ENCODE data around the gene RAB1A. TPM values are rescaled to one million over a fixed set of nuclear protein-coding genes. Genes with fewer than 3 reads are reported as not detected.
"Not testable (repeated sequence)": the region's sequence is repeated elsewhere in the genome, so short reads cannot be mapped to it uniquely, and the experiment has no call there.

Gene RAB1A
- total RNA-seq, result 74.8 and 88.6 TPM in 2 replicates

- peak; percentile 88 for DNase-seq (ENCODE audit: low read depth)
- H3K4me3 ChIP-seq (ENCODE audit: low read depth, low read length), result peak within 1 kb of the TSS; percentile 72
- peak; percentile 33 for TF ChIP-seq CTCF (conservative IDR thresholded peaks at IDR 0.05; ENCODE audit: low read depth, low read length)
These were observed at the start of gene RAB1A for GRCh38 chr2:65129826-65130663. Gene RAB1A, minus strand, starts transcription at chr2:65130106. Its CDS starts 191 bp downstream, at chr2:65129915.

GRCh38 chr2:65177751-65178442 is 48.0 kb upstream of the RAB1A start:
- no peak for TF ChIP-seq CTCF (conservative IDR thresholded peaks at IDR 0.05; ENCODE audit: low read depth, low read length)
- no peak overlapping the region for H3K4me3 ChIP-seq (ENCODE audit: low read depth, low read length)
- DNase-seq (ENCODE audit: low read depth), result no peak

GRCh38 chr2:65175894-65176530 is 46.1 kb upstream of the RAB1A start:
- DNase-seq (ENCODE audit: low read depth), result no peak
- TF ChIP-seq CTCF (conservative IDR thresholded peaks at IDR 0.05; ENCODE audit: low read depth, low read length), result no peak
- H3K4me3 ChIP-seq (ENCODE audit: low read depth, low read length), result no peak overlapping the region

GRCh38 chr2:65174031-65174430 is 44.1 kb upstream of the RAB1A start:
- not testable (repeated sequence) for DNase-seq (ENCODE audit: low read depth); H3K4me3 ChIP-seq (ENCODE audit: low read depth, low read length)

- TF ChIP-seq CTCF (conservative IDR thresholded peaks at IDR 0.05; ENCODE audit: low read depth, low read length), result no peak
- no peak for DNase-seq (ENCODE audit: low read depth)
- H3K4me3 ChIP-seq (ENCODE audit: low read depth, low read length), result no peak overlapping the region
These were observed 43.3 kb upstream of the RAB1A start for GRCh38 chr2:65172994-65173790.

- H3K4me3 ChIP-seq (ENCODE audit: low read depth, low read length), result peak overlapping the region; percentile 3
- peak; percentile 68 for DNase-seq (ENCODE audit: low read depth)
These were observed 40.9 kb upstream of the RAB1A start for GRCh38 chr2:65170611-65171477.

GRCh38 chr2:65169760-65170136 is 39.8 kb upstream of the RAB1A start:
- TF ChIP-seq CTCF (conservative IDR thresholded peaks at IDR 0.05; ENCODE audit: low read depth, low read length), result no peak
- H3K4me3 ChIP-seq (ENCODE audit: low read depth, low read length), result no peak overlapping the region
- DNase-seq (ENCODE audit: low read depth), result no peak

All from epithelial cell of proximal tubule (primary cell).